Epithelial cell of proximal tubule (primary cell): Measurements from ENCODE around the gene AUH. TPM values are rescaled to one million over a fixed set of nuclear protein-coding genes. Genes with fewer than 3 reads are reported as not detected.

ENCODE experiments used
- DNase-seq: peaks from one replicate; pipeline ENCODE4 v3.0.0-alpha.2; 2011; ENCODE audit warnings: low read depth
- H3K4me3 ChIP-seq: 2 replicates; pipeline ENCODE4 v1.5.1; 2011; ENCODE audit warnings: low read depth, mild to moderate bottlenecking, low read length
- total RNA-seq: library from RNA; depleted of rRNA; stranded (reverse); fragments of >200 nt; gene quantifications from 2 replicates; pipeline ENCODE4 v1.2.3, GENCODE V29; 2015
- TF ChIP-seq, protein P1 (sequence below): conservative IDR thresholded peaks from 2 replicates; pipeline ENCODE4 v1.5.1; 2012; ENCODE audit warnings: low read depth, mild to moderate bottlenecking, low read length

Gene AUH
- total RNA-seq, 1 donor from 2014 or later = 16.8 TPM

DNA sequence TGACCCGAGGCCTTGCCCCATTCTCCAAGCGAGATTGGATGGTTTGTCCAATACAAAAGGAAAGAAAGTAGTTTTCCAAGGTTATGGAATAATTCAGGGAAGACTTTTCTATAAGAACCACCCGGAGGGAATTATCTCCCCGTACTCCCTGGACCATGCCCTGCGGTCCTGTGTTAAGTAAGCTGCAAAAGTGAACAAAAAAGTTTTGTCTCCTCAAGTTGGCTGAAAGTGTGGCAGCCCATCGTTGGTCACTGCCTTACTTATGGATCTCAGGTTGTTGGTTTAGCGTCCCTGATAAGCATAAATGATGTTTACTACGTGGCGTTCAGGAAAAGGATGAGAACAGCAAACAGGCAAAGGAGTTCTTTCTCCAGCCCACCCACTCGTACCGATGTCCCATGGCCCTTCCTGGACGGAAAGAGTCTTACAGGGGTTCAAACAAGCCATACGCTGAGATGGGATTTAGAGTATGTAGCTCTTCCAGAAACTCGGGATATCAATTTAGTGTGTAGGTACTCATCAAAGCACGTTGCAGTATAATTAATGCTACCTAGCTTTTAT is 413 bp upstream of the AUH start:
- DNase-seq = no peak
- H3K4me3 ChIP-seq = peak overlapping the region; percentile 35
- TF ChIP-seq, protein P1, sequence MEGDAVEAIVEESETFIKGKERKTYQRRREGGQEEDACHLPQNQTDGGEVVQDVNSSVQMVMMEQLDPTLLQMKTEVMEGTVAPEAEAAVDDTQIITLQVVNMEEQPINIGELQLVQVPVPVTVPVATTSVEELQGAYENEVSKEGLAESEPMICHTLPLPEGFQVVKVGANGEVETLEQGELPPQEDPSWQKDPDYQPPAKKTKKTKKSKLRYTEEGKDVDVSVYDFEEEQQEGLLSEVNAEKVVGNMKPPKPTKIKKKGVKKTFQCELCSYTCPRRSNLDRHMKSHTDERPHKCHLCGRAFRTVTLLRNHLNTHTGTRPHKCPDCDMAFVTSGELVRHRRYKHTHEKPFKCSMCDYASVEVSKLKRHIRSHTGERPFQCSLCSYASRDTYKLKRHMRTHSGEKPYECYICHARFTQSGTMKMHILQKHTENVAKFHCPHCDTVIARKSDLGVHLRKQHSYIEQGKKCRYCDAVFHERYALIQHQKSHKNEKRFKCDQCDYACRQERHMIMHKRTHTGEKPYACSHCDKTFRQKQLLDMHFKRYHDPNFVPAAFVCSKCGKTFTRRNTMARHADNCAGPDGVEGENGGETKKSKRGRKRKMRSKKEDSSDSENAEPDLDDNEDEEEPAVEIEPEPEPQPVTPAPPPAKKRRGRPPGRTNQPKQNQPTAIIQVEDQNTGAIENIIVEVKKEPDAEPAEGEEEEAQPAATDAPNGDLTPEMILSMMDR = no peak

DNA sequence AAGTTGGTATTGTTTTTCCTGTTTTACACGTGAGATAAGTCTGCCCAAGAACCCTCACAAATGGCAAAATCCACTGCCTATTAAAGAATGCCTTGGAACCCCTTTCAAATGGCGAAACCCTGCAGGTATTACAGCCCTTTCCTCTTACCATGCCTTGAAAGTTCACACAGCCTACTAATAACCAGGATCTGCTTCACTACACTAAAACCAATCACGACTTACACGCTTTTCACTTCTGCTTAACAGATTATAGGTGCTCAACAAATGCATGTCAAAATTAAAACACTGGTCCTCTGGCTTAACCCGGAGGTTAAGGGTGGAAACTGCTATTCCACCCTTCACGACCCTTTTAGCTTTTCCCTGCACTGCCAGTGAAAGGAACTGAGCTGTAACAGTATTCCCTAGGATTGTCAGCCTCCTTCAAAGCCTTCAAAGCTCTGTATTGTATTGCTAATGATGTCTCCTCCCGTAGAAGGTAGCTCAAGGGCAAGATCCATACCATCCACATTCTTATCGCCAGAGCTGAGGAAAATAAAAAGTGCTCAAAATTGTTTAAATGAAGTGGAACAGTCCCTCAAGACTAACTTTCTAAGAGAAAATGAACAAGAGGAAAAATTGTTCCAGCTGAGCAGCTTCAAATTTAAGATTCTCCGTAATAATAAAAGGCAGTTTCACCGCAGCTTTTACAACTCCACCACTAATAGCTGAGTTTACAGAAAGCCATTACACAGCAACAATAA is 997 bp downstream of the AUH start:
- no peak for DNase-seq
- H3K4me3 ChIP-seq = peak overlapping the region; percentile 83
- TF ChIP-seq, protein P1 = no peak

DNA sequence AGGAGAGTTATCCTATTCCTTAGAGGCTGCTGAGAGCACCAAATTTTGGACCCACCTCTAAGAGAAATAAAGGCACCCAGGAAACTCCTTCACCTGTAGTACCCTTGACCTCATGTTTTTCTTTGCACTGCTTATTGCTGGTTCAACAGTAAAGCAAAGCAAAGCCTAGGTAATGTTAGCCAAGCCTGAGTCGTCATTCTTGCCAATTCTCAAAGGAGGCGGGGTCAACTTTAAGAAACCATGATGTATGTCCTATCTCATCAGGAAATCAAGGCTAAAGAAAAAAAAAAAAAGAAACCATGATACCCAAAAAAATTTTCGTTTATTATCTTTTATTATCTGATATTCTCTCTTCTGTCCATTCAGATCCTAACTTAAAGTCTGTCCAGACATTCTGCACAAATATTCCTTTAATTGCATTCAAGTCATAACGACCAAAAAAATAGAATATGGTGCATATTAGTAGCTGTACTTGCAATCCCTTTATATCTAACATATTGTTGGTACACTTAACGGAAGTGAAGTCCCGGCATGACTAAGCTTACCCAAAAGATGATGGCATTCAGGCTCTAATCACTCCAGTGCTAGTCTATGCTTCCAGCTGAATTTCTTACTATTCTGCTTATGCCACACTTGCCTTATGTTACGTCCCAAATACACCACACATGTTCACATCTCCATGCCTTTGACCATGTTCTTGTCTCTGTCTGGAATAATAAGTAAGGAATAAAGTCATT is 1.8 kb downstream of the AUH start:
- DNase-seq = no peak
- peak overlapping the region; percentile 83 for H3K4me3 ChIP-seq
- TF ChIP-seq, protein P1 = no peak

DNA sequence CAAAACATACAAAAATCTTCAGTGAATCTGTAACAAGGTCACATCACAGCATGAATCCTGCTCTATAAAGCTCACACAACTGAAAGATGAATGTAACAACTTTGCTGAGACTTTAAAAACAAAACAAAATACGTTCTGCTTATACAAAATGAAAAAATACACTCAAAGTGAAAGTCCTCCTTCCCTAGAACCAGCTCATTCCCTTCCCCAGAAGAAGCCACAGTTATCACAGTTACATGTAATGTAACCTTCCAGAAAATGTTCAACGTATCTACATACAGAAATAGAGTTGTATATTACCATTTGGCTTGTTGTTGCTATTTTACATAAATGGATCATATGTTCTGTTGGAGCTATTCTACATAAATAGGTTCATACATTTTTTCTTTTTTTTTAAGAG is 2.6 kb downstream of the AUH start:
- no peak overlapping the region for H3K4me3 ChIP-seq
- TF ChIP-seq, protein P1 = no peak
- no peak for DNase-seq

DNA sequence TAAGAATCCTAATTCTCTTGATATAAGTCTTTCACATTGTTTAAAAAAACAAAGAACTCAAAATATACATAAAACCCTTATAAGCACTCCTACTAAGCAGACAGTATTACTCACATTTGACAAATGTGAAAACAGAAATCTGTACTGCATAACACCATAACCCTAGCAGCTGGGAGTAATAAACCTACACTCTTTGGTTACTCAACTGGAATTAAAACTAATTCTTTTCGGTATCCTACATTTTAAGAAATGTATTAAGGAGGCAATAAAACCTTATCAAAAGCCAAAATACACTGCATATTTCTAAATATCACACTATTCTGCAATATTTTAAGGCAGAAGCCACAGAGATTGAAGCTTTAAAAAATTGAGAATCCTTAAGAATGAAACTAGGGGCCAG is 6.8 kb downstream of the AUH start:
- TF ChIP-seq, protein P1 = no peak
- DNase-seq = no peak
- no peak overlapping the region for H3K4me3 ChIP-seq

DNA sequence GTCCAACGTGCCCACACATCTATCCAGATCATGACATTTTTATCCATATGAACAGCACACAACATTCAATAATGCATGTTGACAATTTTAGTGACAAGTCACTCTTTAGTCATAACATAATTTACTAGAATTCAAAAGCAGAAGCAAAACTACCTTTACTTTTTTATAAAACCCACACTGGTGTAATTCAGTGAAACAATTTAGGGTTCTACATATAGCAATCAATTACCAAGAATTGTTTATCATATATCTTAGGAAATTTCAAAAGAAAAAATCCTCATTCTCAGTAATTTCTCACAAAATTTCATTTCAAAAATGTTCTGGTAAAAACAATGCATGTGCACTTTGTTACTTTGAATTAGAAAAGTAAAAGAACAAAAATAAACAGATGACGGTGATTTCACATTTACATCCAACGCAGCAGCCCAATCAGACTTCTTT is 12.6 kb downstream of the AUH start:
- no peak overlapping the region for H3K4me3 ChIP-seq
- no peak for DNase-seq
- TF ChIP-seq, protein P1 = no peak
